ENCODE measurements around the gene FAM50A. TPM values are rescaled to one million over a fixed set of nuclear protein-coding genes. Genes with fewer than 3 reads are reported as not detected.

The FAM50A gene
- polyA plus RNA-seq, 1 of the 3 experiments (the other 2 are of a cell fraction), result 86.0 TPM

GRCh38 chrX:154431341-154431740, 12.6 kb upstream of the FAM50A start:
- no peaks in the 10 kb centered on the region for H3K9me3 ChIP-seq
- no peak for TF ChIP-seq NRF1 (IDR thresholded peaks at IDR 0.05; ENCODE audit: low read depth, low read length)
- no peak for TF ChIP-seq MEF2A (IDR thresholded peaks at IDR 0.05; ENCODE audit: borderline replicate concordance, low read depth)
- no peak for TF ChIP-seq RXRA (IDR thresholded peaks at IDR 0.05; ENCODE audit: borderline replicate concordance, low read depth)
- TF ChIP-seq POLR2AphosphoS5 (IDR thresholded peaks at IDR 0.05; ENCODE audit: low read depth, low read length), result no peak
- TF ChIP-seq CHD2 (IDR thresholded peaks at IDR 0.05; ENCODE audit: low read length, partially characterized antibody), result no peak
- TF ChIP-seq NFIC (IDR thresholded peaks at IDR 0.05; ENCODE audit: borderline replicate concordance), result no peak
- TF ChIP-seq, protein P1, sequence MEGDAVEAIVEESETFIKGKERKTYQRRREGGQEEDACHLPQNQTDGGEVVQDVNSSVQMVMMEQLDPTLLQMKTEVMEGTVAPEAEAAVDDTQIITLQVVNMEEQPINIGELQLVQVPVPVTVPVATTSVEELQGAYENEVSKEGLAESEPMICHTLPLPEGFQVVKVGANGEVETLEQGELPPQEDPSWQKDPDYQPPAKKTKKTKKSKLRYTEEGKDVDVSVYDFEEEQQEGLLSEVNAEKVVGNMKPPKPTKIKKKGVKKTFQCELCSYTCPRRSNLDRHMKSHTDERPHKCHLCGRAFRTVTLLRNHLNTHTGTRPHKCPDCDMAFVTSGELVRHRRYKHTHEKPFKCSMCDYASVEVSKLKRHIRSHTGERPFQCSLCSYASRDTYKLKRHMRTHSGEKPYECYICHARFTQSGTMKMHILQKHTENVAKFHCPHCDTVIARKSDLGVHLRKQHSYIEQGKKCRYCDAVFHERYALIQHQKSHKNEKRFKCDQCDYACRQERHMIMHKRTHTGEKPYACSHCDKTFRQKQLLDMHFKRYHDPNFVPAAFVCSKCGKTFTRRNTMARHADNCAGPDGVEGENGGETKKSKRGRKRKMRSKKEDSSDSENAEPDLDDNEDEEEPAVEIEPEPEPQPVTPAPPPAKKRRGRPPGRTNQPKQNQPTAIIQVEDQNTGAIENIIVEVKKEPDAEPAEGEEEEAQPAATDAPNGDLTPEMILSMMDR (IDR thresholded peaks at IDR 0.05), result no peak
- no peak for TF ChIP-seq FOXM1 (IDR thresholded peaks at IDR 0.05; ENCODE audit: low read depth)
- TF ChIP-seq, protein P2, sequence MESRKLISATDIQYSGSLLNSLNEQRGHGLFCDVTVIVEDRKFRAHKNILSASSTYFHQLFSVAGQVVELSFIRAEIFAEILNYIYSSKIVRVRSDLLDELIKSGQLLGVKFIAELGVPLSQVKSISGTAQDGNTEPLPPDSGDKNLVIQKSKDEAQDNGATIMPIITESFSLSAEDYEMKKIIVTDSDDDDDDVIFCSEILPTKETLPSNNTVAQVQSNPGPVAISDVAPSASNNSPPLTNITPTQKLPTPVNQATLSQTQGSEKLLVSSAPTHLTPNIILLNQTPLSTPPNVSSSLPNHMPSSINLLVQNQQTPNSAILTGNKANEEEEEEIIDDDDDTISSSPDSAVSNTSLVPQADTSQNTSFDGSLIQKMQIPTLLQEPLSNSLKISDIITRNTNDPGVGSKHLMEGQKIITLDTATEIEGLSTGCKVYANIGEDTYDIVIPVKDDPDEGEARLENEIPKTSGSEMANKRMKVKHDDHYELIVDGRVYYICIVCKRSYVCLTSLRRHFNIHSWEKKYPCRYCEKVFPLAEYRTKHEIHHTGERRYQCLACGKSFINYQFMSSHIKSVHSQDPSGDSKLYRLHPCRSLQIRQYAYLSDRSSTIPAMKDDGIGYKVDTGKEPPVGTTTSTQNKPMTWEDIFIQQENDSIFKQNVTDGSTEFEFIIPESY (IDR thresholded peaks at IDR 0.05; ENCODE audit: borderline replicate concordance, low read depth), result no peak
- TF ChIP-seq, protein P3, sequence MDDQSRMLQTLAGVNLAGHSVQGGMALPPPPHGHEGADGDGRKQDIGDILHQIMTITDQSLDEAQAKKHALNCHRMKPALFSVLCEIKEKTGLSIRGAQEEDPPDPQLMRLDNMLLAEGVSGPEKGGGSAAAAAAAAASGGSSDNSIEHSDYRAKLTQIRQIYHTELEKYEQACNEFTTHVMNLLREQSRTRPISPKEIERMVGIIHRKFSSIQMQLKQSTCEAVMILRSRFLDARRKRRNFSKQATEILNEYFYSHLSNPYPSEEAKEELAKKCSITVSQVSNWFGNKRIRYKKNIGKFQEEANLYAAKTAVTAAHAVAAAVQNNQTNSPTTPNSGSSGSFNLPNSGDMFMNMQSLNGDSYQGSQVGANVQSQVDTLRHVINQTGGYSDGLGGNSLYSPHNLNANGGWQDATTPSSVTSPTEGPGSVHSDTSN (IDR thresholded peaks at IDR 0.05), result no peak
- no peak for TF ChIP-seq RFX5 (IDR thresholded peaks at IDR 0.05; ENCODE audit: low read length)
- TF ChIP-seq, protein P4, sequence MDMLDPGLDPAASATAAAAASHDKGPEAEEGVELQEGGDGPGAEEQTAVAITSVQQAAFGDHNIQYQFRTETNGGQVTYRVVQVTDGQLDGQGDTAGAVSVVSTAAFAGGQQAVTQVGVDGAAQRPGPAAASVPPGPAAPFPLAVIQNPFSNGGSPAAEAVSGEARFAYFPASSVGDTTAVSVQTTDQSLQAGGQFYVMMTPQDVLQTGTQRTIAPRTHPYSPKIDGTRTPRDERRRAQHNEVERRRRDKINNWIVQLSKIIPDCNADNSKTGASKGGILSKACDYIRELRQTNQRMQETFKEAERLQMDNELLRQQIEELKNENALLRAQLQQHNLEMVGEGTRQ (IDR thresholded peaks at IDR 0.05; ENCODE audit: borderline replicate concordance, low read depth, low read length), result no peak
- TF ChIP-seq EP300 (IDR thresholded peaks at IDR 0.05; ENCODE audit: borderline replicate concordance in 1 of 2, low read depth in 1 of 2, low read length in 1 of 2), result no peak
- no peak for TF ChIP-seq RCOR1 (IDR thresholded peaks at IDR 0.05; ENCODE audit: low read length)
- TF ChIP-seq, protein P5, sequence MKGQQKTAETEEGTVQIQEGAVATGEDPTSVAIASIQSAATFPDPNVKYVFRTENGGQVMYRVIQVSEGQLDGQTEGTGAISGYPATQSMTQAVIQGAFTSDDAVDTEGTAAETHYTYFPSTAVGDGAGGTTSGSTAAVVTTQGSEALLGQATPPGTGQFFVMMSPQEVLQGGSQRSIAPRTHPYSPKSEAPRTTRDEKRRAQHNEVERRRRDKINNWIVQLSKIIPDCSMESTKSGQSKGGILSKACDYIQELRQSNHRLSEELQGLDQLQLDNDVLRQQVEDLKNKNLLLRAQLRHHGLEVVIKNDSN (IDR thresholded peaks at IDR 0.05; ENCODE audit: borderline replicate concordance, low read depth), result no peak
- no peak for TF ChIP-seq JUND (IDR thresholded peaks at IDR 0.05)
- TF ChIP-seq MXI1 (IDR thresholded peaks at IDR 0.05; ENCODE audit: low read depth, low read length), result no peak
- peaks cover 9% of the 10 kb centered on the region for H3K27me3 ChIP-seq (ENCODE audit: insufficient read depth)
- H3K9me2 ChIP-seq, result no peaks in the 10 kb centered on the region
- peaks cover 0 to 11% of the 10 kb centered on the region in 2 experiments for H3K36me3 ChIP-seq (replicated peaks in 1 of 2; ENCODE audit: control insufficient read depth in 1 of 2, insufficient read depth in 2 of 2, low read length in 1 of 2)
- H3K79me2 ChIP-seq (ENCODE audit: insufficient read depth), result peaks cover 22% of the 10 kb centered on the region; the same call in 1 of the 2 replicates
- no peaks in the 10 kb centered on the region for H4K20me1 ChIP-seq (ENCODE audit: insufficient read depth)
- no peak overlapping the region for H3K4me2 ChIP-seq
- POLR2A ChIA-PET, result interaction anchor here (1.3 kb wide), 1 partner anchor 12 kb away, joined by 3 read pairs; no protein-coding TSS in a partner anchor
- WGBS (ENCODE audit: low lambda C conversion rate), result 60% methylated on average over 2 of the region's 5 CpGs
- no peak for DNase-seq
- peaks cover 0 to 9% of the 10 kb centered on the region in 2 experiments; a peak in 1 of 4 replicates for H3K4me1 ChIP-seq (ENCODE audit: control insufficient read depth in 1 of 2, insufficient read depth in 2 of 2, low read depth in 1 of 2, low read length in 1 of 2)
- CTCF ChIA-PET, result interaction anchor here (1.0 to 1.5 kb wide), 2 partner anchors 11 to 116 kb away, joined by 3 to 4 read pairs; partner anchors contain the start of gene IKBKG
- no peak overlapping the region for H3K9ac ChIP-seq
- H2AFZ ChIP-seq (ENCODE audit: low read depth), result no peak overlapping the region
- no peak overlapping the region for H3K4me3 ChIP-seq (ENCODE audit: low read depth in 2 of 2, low read length in 1 of 2)
- H3F3A ChIP-seq (replicated peaks; ENCODE audit: insufficient read depth), result no peaks in the 10 kb centered on the region
- no peak overlapping the region for H3K27ac ChIP-seq (ENCODE audit: low read depth in 2 of 2, low read length in 1 of 2)
